ENCODE measurements around the gene G2E3. TPM values are rescaled to one million over a fixed set of nuclear protein-coding genes. Genes with fewer than 3 reads are reported as not detected.

Gene G2E3
- total RNA-seq, 4 donors from 2014 or later, result 4.1 to 15.6 (median 11.7) TPM

DNA sequence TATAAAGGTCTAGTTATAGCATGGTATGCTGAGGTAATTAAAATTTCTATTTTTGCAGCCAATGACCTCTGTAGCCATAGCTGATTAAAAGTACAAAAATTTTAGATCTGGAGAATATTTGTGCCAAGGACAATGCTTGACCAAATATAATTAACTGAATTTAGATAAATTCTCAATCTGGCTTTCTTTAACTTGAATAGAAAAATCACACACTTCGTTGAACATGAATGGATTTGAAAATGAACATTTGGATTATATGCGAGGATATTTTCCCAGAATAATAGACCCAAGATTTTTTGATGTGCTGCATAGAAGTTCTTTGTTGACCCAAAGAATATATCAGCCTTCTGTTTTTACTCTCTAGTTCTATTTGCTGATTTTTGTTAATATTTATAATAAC is 38.4 kb upstream of the G2E3 start:
- no peak overlapping the region for H3K4me3 ChIP-seq
- no peaks in the 10 kb centered on the region for H3K27me3 ChIP-seq
- WGBS, 2 donors, result 81 to 85% methylated on average over 2 of the region's 2 CpGs
- H3K27ac ChIP-seq, result no peak overlapping the region
- no peaks in the 10 kb centered on the region for H3K9me3 ChIP-seq
- no peak for TF ChIP-seq POLR2A (IDR thresholded peaks at IDR 0.05)
- TF ChIP-seq, protein P1, sequence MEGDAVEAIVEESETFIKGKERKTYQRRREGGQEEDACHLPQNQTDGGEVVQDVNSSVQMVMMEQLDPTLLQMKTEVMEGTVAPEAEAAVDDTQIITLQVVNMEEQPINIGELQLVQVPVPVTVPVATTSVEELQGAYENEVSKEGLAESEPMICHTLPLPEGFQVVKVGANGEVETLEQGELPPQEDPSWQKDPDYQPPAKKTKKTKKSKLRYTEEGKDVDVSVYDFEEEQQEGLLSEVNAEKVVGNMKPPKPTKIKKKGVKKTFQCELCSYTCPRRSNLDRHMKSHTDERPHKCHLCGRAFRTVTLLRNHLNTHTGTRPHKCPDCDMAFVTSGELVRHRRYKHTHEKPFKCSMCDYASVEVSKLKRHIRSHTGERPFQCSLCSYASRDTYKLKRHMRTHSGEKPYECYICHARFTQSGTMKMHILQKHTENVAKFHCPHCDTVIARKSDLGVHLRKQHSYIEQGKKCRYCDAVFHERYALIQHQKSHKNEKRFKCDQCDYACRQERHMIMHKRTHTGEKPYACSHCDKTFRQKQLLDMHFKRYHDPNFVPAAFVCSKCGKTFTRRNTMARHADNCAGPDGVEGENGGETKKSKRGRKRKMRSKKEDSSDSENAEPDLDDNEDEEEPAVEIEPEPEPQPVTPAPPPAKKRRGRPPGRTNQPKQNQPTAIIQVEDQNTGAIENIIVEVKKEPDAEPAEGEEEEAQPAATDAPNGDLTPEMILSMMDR (IDR thresholded peaks at IDR 0.05), result no peak
- H3K4me1 ChIP-seq, result no peaks in the 10 kb centered on the region
- intact Hi-C loops (cut with DNase I), result no loop called here
- no peak for DNase-seq
- no peaks in the 10 kb centered on the region for H3K36me3 ChIP-seq

DNA sequence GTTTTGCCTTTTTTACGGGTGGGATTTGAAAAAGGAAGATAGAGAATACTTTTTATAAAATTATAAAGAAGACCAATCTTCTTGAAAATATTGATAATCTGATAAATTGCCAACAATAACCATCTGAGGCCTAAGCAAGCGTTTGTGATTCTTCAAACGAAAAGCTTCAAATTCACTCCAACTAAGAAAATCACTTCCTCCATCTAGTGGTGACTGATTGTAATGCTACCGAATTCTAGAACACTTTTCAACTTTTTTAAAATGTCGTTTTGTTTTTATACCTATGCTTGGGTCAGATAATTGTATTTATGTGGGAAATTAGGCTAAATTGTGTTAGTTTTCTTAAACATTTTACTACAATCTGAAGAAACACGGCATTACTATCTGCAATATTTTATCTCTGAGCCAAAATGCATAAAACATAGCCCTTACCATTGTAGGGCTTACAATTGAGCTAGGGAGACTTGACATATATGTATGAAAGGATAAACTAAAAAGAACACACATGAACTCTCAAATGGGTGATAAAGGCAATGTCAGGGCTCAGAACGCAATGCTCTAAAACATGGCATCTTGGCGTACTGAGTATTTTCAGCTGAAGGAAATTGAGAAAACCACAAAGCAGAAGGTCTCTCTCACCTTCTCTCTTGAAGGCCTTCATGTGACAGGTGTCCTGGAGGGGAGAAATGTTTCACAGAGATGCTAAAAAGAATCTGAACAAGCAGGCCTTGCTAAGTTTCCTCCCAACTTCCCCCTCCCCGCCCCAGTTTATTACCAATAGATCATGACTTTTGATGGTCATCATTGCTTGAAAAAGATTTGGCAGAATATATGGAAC is 36.8 kb upstream of the G2E3 start:
- Histone ChIP-seq H3K4me1 (no peaks in the 10 kb centered on the region), H3K27ac (no peak overlapping the region), H3K9me3 (no peaks in the 10 kb centered on the region), H3K27me3 (no peaks in the 10 kb centered on the region), H3K4me3 (no peak overlapping the region), H3K36me3 (no peaks in the 10 kb centered on the region)
- no peak for DNase-seq
- WGBS, 2 donors, result 31 to 32% methylated on average over 9 of the region's 9 CpGs
- intact Hi-C loops (cut with DNase I), result no loop called here
- no peak for TF ChIP-seq POLR2A (IDR thresholded peaks at IDR 0.05)
- TF ChIP-seq, protein P1 (IDR thresholded peaks at IDR 0.05), result peak; percentile 46 to 65 (median 60)

DNA sequence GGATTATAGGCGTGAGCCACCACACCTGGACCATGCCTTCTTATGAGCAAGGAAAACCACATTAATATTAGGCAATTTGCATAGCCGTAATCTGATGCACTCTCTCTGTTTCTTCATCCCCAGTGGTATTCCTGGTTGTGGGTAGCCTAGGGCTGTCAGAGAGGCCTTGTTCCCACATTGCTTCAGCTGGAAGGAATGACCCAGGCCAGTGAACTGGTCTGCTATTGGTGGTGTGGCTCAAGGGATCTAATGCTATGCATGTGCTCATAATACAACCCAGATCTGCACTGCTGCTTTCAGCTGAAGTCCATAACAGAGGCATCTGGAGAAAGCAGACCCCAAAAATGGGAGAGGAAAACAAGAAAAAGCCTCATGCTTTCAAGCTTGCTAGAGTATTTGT is 33.1 kb upstream of the G2E3 start:
- no peaks in the 10 kb centered on the region for H3K36me3 ChIP-seq
- 64 to 82% methylated on average over 2 of the region's 2 CpGs for WGBS, 2 donors

DNA sequence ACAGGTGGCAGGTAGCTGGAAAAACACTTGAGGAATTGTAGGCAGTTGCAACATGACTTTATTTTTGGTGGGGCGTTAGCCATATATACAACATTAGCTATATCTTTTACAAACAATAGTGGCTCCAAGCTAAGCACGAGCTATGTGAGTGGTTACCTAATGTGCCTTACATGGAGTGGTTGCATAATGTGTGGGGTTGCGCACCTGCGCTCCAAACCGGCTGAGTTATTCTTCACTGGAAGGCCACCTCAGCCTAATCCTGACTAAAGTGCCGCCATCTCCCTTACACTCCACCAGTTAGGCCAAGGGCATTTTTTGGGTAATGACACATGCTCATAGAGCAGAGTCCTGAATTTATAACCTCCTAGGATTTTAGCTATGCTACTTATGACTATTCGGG is 31.8 kb upstream of the G2E3 start:
- Histone ChIP-seq H3K9me3 (no peaks in the 10 kb centered on the region), H3K27me3 (no peaks in the 10 kb centered on the region), H3K27ac (no peak overlapping the region), H3K4me3 (no peak overlapping the region), H3K36me3 (no peaks in the 10 kb centered on the region), H3K4me1 (no peaks in the 10 kb centered on the region)
- no peak for TF ChIP-seq POLR2A (IDR thresholded peaks at IDR 0.05)
- TF ChIP-seq, protein P1 (IDR thresholded peaks at IDR 0.05), result no peak
- DNase-seq, result no peak
- 94 to 96% methylated on average over 7 of the region's 7 CpGs for WGBS, 2 donors
- intact Hi-C loops (cut with DNase I), result no loop called here

More for the DNA sequence above, 33.1 kb upstream of the G2E3 start:
- no peak for DNase-seq
- no peak overlapping the region for H3K4me3 ChIP-seq
- H3K9me3 ChIP-seq, result no peaks in the 10 kb centered on the region
- H3K27ac ChIP-seq, result no peak overlapping the region
- no peaks in the 10 kb centered on the region for H3K4me1 ChIP-seq
- TF ChIP-seq, protein P1 (IDR thresholded peaks at IDR 0.05), result no peak
- TF ChIP-seq POLR2A (IDR thresholded peaks at IDR 0.05), result no peak
- no peaks in the 10 kb centered on the region for H3K27me3 ChIP-seq
- intact Hi-C loops (cut with DNase I), result no loop called here

DNA sequence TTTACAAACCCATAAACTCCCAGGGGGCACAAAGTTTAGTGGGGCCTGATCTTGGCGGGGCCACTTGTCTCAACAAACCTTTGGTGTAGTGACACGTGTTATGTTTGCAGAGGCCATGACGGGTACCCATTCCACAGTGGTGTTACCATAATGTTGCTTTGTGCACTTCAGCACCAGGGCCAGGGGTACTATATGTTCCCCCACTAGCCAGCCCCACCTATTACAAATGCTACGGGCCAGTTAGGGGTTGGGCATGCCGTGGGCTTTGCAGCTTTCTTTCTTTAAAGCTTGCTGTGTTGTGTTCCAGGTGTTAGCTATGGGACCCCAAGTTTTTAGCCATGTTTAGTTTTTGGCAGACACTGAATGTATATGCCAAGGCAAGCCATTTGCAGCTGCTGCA is 30.8 kb upstream of the G2E3 start:
- Histone ChIP-seq H3K27ac (no peak overlapping the region), H3K36me3 (no peaks in the 10 kb centered on the region), H3K9me3 (no peaks in the 10 kb centered on the region), H3K4me1 (no peaks in the 10 kb centered on the region), H3K27me3 (no peaks in the 10 kb centered on the region), H3K4me3 (no peak overlapping the region)
- no peak for DNase-seq
- no peak for TF ChIP-seq POLR2A (IDR thresholded peaks at IDR 0.05)
- TF ChIP-seq, protein P1 (IDR thresholded peaks at IDR 0.05), result no peak
- intact Hi-C loops (cut with DNase I), result no loop called here
- WGBS, 2 donors, result 72 to 73% methylated on average over 5 of the region's 5 CpGs
